ENCODE data around the gene RIMS4. TPM values are rescaled to one million over a fixed set of nuclear protein-coding genes. Genes with fewer than 3 reads are reported as not detected.

The RIMS4 gene
- polyA plus RNA-seq, 4 donors, result 1.2 to 9.3 TPM; not detected in 2

DNA sequence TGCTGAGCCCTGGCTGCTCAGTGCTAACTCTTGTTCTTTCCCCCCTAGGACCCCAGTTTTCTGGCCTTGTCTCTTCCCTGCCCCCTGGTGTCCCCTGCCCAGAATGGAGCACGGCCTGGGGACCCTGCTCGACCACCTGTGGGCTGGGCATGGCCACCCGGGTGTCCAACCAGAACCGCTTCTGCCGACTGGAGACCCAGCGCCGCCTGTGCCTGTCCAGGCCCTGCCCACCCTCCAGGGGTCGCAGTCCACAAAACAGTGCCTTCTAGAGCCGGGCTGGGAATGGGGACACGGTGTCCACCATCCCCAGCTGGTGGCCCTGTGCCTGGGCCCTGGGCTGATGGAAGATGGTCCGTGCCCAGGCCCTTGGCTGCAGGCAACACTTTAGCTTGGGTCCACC, 83.3 kb downstream of the RIMS4 start:
- H3K9me3 ChIP-seq (ENCODE audit: control insufficient read depth in 2 of 2, insufficient read depth in 1 of 2, low read depth in 1 of 2, low read length in 1 of 2), result no peaks in the 10 kb centered on the region
- DNase-seq (no peak), FAIRE-seq (no peak)
- peaks cover 0 to 11% (median 0%) of the 10 kb centered on the region in 3 donors for H3K4me1 ChIP-seq (ENCODE audit: control insufficient read depth in 3 of 3, insufficient read depth in 2 of 3, low read depth in 1 of 3, low read length in 2 of 3)
- H3K27me3 ChIP-seq (ENCODE audit: control insufficient read depth in 3 of 3, insufficient read depth in 3 of 3, low read length in 3 of 3), result peaks cover 0 to 11% (median 0%) of the 10 kb centered on the region in 3 donors
- 90 to 93% (median 93%) methylated on average over 11 of the region's 11 CpGs for WGBS, 3 donors
- H3K27ac ChIP-seq (ENCODE audit: low read depth in 1 of 3, low read length in 2 of 3), result no peak overlapping the region
- no peaks in the 10 kb centered on the region for H3K36me3 ChIP-seq (ENCODE audit: control insufficient read depth in 3 of 3, insufficient read depth in 2 of 3, low read depth in 1 of 3, low read length in 3 of 3)
- no peak overlapping the region for H3K4me3 ChIP-seq (ENCODE audit: low read depth in 1 of 3, low read length in 3 of 3)

GRCh38 chr20:44725837-44726236, 84.5 kb downstream of the RIMS4 start:
- Histone ChIP-seq H3K27ac (ENCODE audit: low read depth in 1 of 3, low read length in 2 of 3) (no peak overlapping the region), H3K27me3 (ENCODE audit: control insufficient read depth in 3 of 3, insufficient read depth in 3 of 3, low read length in 3 of 3) (peaks cover 0 to 11% (median 0%) of the 10 kb centered on the region in 3 donors), H3K9me3 (ENCODE audit: control insufficient read depth in 2 of 2, insufficient read depth in 1 of 2, low read depth in 1 of 2, low read length in 1 of 2) (no peaks in the 10 kb centered on the region), H3K4me1 (ENCODE audit: control insufficient read depth in 3 of 3, insufficient read depth in 2 of 3, low read depth in 1 of 3, low read length in 2 of 3) (peaks cover 0 to 11% (median 0%) of the 10 kb centered on the region in 3 donors), H3K4me3 (ENCODE audit: low read depth in 1 of 3, low read length in 3 of 3) (no peak overlapping the region), H3K36me3 (ENCODE audit: control insufficient read depth in 3 of 3, insufficient read depth in 2 of 3, low read depth in 1 of 3, low read length in 3 of 3) (no peaks in the 10 kb centered on the region)
- WGBS, 3 donors, result 70 to 85% (median 76%) methylated on average over 5 of the region's 5 CpGs
- FAIRE-seq (no peak), DNase-seq (no peak)

GRCh38 chr20:44724423-44725091, 85.8 kb downstream of the RIMS4 start:
- H3K27ac ChIP-seq (ENCODE audit: low read depth in 1 of 3, low read length in 2 of 3), result no peak overlapping the region
- no peak for FAIRE-seq
- H3K27me3 ChIP-seq (ENCODE audit: control insufficient read depth in 3 of 3, insufficient read depth in 3 of 3, low read length in 3 of 3), result peaks cover 0 to 11% (median 0%) of the 10 kb centered on the region in 3 donors
- no peaks in the 10 kb centered on the region for H3K36me3 ChIP-seq (ENCODE audit: control insufficient read depth in 3 of 3, insufficient read depth in 2 of 3, low read depth in 1 of 3, low read length in 3 of 3)
- H3K9me3 ChIP-seq (ENCODE audit: control insufficient read depth in 2 of 2, insufficient read depth in 1 of 2, low read depth in 1 of 2, low read length in 1 of 2), result no peaks in the 10 kb centered on the region
- WGBS, 3 donors, result 41 to 56% (median 49%) methylated on average over 25 to 26 of the region's 26 CpGs
- DNase-seq, result no peak
- peaks cover 0 to 11% (median 0%) of the 10 kb centered on the region in 3 donors for H3K4me1 ChIP-seq (ENCODE audit: control insufficient read depth in 3 of 3, insufficient read depth in 2 of 3, low read depth in 1 of 3, low read length in 2 of 3)
- no peak overlapping the region for H3K4me3 ChIP-seq (ENCODE audit: low read depth in 1 of 3, low read length in 3 of 3)

DNA sequence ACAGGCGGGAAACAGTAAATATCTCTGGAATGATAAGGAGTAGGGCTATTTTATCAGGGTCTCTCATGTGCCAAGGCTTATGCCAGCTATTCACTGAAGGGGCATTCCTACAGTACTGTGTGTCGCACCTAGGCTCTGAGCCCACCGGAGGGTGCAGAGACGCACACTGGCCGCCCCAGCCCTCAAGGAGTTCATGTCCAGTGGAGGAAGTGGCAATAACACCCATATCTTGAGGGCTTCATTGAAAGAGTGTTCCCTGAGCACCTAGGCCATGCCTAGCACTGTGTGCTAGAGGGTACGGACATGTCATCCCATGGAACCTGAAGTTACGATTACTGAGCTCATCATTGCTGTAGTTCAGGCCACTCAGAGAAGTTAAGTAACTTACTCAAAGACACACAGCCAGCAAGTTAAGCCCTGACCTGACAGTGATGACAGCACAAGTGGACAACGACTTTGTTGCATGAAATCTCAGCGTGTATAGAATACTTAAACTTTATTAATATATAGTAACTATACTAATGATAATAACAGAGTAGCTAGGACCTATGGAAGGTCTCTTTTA, 86.5 kb downstream of the RIMS4 start:
- Histone ChIP-seq H3K9me3 (ENCODE audit: control insufficient read depth in 2 of 2, insufficient read depth in 1 of 2, low read depth in 1 of 2, low read length in 1 of 2) (no peaks in the 10 kb centered on the region), H3K27ac (ENCODE audit: low read depth in 1 of 3, low read length in 2 of 3) (no peak overlapping the region), H3K27me3 (ENCODE audit: control insufficient read depth in 3 of 3, insufficient read depth in 3 of 3, low read length in 3 of 3) (peaks cover 0 to 11% (median 0%) of the 10 kb centered on the region in 3 donors), H3K4me1 (ENCODE audit: control insufficient read depth in 3 of 3, insufficient read depth in 2 of 3, low read depth in 1 of 3, low read length in 2 of 3) (peaks cover 0 to 4% (median 0%) of the 10 kb centered on the region in 3 donors), H3K4me3 (ENCODE audit: low read depth in 1 of 3, low read length in 3 of 3) (no peak overlapping the region), H3K36me3 (ENCODE audit: control insufficient read depth in 3 of 3, insufficient read depth in 2 of 3, low read depth in 1 of 3, low read length in 3 of 3) (no peaks in the 10 kb centered on the region)
- FAIRE-seq (no peak), DNase-seq (no peak)
- 86 to 92% (median 91%) methylated on average over 9 of the region's 9 CpGs for WGBS, 3 donors

GRCh38 chr20:44723391-44723790, 87.0 kb downstream of the RIMS4 start:
- no peak overlapping the region for H3K4me3 ChIP-seq (ENCODE audit: low read depth in 1 of 3, low read length in 3 of 3)
- no peak for FAIRE-seq
- H3K9me3 ChIP-seq (ENCODE audit: control insufficient read depth in 2 of 2, insufficient read depth in 1 of 2, low read depth in 1 of 2, low read length in 1 of 2), result no peaks in the 10 kb centered on the region
- peaks cover 0 to 11% (median 0%) of the 10 kb centered on the region in 3 donors for H3K27me3 ChIP-seq (ENCODE audit: control insufficient read depth in 3 of 3, insufficient read depth in 3 of 3, low read length in 3 of 3)
- DNase-seq, result no peak
- no peaks in the 10 kb centered on the region for H3K36me3 ChIP-seq (ENCODE audit: control insufficient read depth in 3 of 3, insufficient read depth in 2 of 3, low read depth in 1 of 3, low read length in 3 of 3)
- no peak overlapping the region for H3K27ac ChIP-seq (ENCODE audit: low read depth in 1 of 3, low read length in 2 of 3)
- 72 to 84% (median 74%) methylated on average over 7 of the region's 7 CpGs for WGBS, 3 donors
- H3K4me1 ChIP-seq (ENCODE audit: control insufficient read depth in 3 of 3, insufficient read depth in 2 of 3, low read depth in 1 of 3, low read length in 2 of 3), result no peaks in the 10 kb centered on the region

- no peak for FAIRE-seq
Observed at GRCh38 chr20:44722990-44723389, 87.4 kb downstream of the RIMS4 start.

DNA sequence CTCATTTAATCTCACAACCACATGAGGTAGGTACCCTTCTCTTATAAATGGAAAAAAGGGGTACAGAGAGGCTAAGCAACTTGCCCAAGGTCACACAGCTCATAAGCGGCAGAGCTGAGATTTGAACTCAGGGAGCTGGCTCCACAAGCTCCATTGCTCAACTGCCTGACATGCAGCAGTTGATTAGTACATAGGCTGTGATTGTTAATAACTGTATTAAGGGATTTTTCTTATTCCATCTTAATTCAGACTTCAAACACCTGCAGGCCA, 88.6 kb downstream of the RIMS4 start:
- Histone ChIP-seq H3K36me3 (ENCODE audit: control insufficient read depth in 3 of 3, insufficient read depth in 2 of 3, low read depth in 1 of 3, low read length in 3 of 3) (no peaks in the 10 kb centered on the region), H3K4me3 (ENCODE audit: low read depth in 1 of 3, low read length in 3 of 3) (no peak overlapping the region), H3K27ac (ENCODE audit: low read depth in 1 of 3, low read length in 2 of 3) (no peak overlapping the region), H3K27me3 (ENCODE audit: control insufficient read depth in 3 of 3, insufficient read depth in 3 of 3, low read length in 3 of 3) (peaks cover 0 to 11% (median 0%) of the 10 kb centered on the region in 3 donors), H3K4me1 (ENCODE audit: control insufficient read depth in 3 of 3, insufficient read depth in 2 of 3, low read depth in 1 of 3, low read length in 2 of 3) (no peaks in the 10 kb centered on the region), H3K9me3 (ENCODE audit: control insufficient read depth in 2 of 2, insufficient read depth in 1 of 2, low read depth in 1 of 2, low read length in 1 of 2) (no peaks in the 10 kb centered on the region)
- DNase-seq (no peak), FAIRE-seq (no peak)
- 64 to 95% (median 86%) methylated on average over 1 of the region's 1 CpG for WGBS, 3 donors

More at GRCh38 chr20:44722990-44723389, 87.4 kb downstream of the RIMS4 start:
- H3K27me3 ChIP-seq (ENCODE audit: control insufficient read depth in 3 of 3, insufficient read depth in 3 of 3, low read length in 3 of 3), result peaks cover 0 to 11% (median 0%) of the 10 kb centered on the region in 3 donors
- no peak for DNase-seq
- H3K9me3 ChIP-seq (ENCODE audit: control insufficient read depth in 2 of 2, insufficient read depth in 1 of 2, low read depth in 1 of 2, low read length in 1 of 2), result no peaks in the 10 kb centered on the region
- no peak overlapping the region for H3K27ac ChIP-seq (ENCODE audit: low read depth in 1 of 3, low read length in 2 of 3)
- no peak overlapping the region for H3K4me3 ChIP-seq (ENCODE audit: low read depth in 1 of 3, low read length in 3 of 3)
- H3K36me3 ChIP-seq (ENCODE audit: control insufficient read depth in 3 of 3, insufficient read depth in 2 of 3, low read depth in 1 of 3, low read length in 3 of 3), result no peaks in the 10 kb centered on the region
- WGBS, 3 donors, result 83 to 87% (median 84%) methylated on average over 2 of the region's 2 CpGs
- H3K4me1 ChIP-seq (ENCODE audit: control insufficient read depth in 3 of 3, insufficient read depth in 2 of 3, low read depth in 1 of 3, low read length in 2 of 3), result no peaks in the 10 kb centered on the region

DNA sequence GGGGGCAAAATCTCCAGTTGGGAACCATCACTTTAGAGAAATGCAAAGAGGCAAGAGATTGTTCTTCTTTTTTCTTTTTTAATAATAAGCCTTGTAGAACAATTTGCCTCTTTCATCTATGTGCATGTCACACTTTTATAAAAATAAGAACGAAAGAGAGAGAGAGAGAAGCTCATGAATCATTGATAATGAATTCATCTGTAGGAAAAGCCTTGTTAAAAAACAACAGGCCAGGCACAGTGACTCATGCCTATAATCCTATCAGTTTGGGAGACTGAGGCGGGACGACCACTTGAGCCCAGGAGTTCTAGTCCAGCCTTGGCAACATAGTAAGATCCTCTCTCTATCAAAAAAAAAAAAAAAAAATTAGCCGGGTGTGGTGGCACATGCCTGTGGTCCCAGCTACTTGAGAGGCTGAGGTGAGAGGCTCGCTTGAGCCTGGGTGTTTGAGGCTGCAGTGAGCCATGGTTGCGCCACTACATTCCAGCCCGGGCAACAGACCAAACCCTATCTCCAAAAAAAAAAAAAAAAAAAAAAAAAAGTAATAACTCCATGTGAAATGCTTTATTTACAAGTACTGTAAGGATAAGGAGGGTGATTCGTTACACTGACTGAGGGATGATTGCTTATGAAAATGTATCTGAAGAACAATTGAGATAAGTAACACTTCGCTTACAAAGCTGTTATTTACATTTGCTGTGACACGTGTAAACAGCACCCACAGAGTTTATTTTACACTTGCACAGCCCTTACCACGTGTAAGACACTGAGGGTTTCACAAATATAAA, 89.2 kb downstream of the RIMS4 start:
- Histone ChIP-seq H3K36me3 (ENCODE audit: control insufficient read depth in 3 of 3, insufficient read depth in 2 of 3, low read depth in 1 of 3, low read length in 3 of 3) (no peaks in the 10 kb centered on the region), H3K4me1 (ENCODE audit: control insufficient read depth in 3 of 3, insufficient read depth in 2 of 3, low read depth in 1 of 3, low read length in 2 of 3) (no peaks in the 10 kb centered on the region), H3K9me3 (ENCODE audit: control insufficient read depth in 2 of 2, insufficient read depth in 1 of 2, low read depth in 1 of 2, low read length in 1 of 2) (no peaks in the 10 kb centered on the region), H3K4me3 (ENCODE audit: low read depth in 1 of 3, low read length in 3 of 3) (no peak overlapping the region), H3K27me3 (ENCODE audit: control insufficient read depth in 3 of 3, insufficient read depth in 3 of 3, low read length in 3 of 3) (peaks cover 0 to 11% (median 0%) of the 10 kb centered on the region in 3 donors), H3K27ac (ENCODE audit: low read depth in 1 of 3, low read length in 2 of 3) (no peak overlapping the region)
- FAIRE-seq (no peak), DNase-seq (no peak)
- WGBS, 3 donors, result 26 to 50% (median 34%) methylated on average over 11 of the region's 11 CpGs

All from small intestine (tissue), 7 donors.